ENCODE data around the gene RBMS3. TPM values are rescaled to one million over a fixed set of nuclear protein-coding genes. Genes with fewer than 3 reads are reported as not detected.

Gene RBMS3
- total RNA-seq, 1 donor from 2014 or later = 33.0 TPM

GRCh38 chr3:29333576-29333975, 52.7 kb downstream of the RBMS3 start:
- no peak for TF ChIP-seq CTCF (IDR thresholded peaks at IDR 0.05; ENCODE audit: insufficient read depth, low read depth, low read length)
- no peak for TF ChIP-seq EZH2 (IDR thresholded peaks at IDR 0.05; ENCODE audit: insufficient read depth, low read length)
- H3K4me3 Mint-ChIP-seq (ENCODE audit: unreplicated experiment) = no peak overlapping the region
- Histone ChIP-seq H3K4me3 (ENCODE audit: insufficient read depth, low read depth, low read length) (no peak overlapping the region), H3K4me2 (ENCODE audit: low read length) (peak overlapping the region; percentile 16), H3K27me3 (ENCODE audit: insufficient read depth, low read length) (no peaks in the 10 kb centered on the region), H3K79me2 (ENCODE audit: insufficient read depth, low read length) (peaks cover 85% of the 10 kb centered on the region), H3K9ac (ENCODE audit: low read length) (peak overlapping the region; percentile 1), H3K36me3 (ENCODE audit: insufficient read depth, low read length) (no peaks in the 10 kb centered on the region), H2AFZ (ENCODE audit: low read depth, low read length) (no peak overlapping the region), H3K4me1 (ENCODE audit: insufficient read depth, low read length) (peaks cover 35% of the 10 kb centered on the region), H3K9me3 (ENCODE audit: insufficient read depth, low read depth, low read length) (no peaks in the 10 kb centered on the region), H3K27ac (ENCODE audit: low read depth, low read length) (no peak overlapping the region), H4K20me1 (ENCODE audit: insufficient read depth, low read length) (no peaks in the 10 kb centered on the region)
- no peaks in the 10 kb centered on the region for H3K27me3 Mint-ChIP-seq (ENCODE audit: low read depth, unreplicated experiment)
- DNase-seq (ENCODE audit: low read depth) (no peak), FAIRE-seq (no peak)
- no peaks in the 10 kb centered on the region for H3K36me3 Mint-ChIP-seq (ENCODE audit: low read depth, unreplicated experiment)
- peaks cover 57% of the 10 kb centered on the region for H3K4me1 Mint-ChIP-seq (ENCODE audit: low read depth, unreplicated experiment)
- H3K27ac Mint-ChIP-seq (ENCODE audit: unreplicated experiment) = no peak overlapping the region
- peaks cover 2% of the 10 kb centered on the region for H3K9me3 Mint-ChIP-seq (ENCODE audit: unreplicated experiment)

- peaks cover 2% of the 10 kb centered on the region for H3K9me3 Mint-ChIP-seq (ENCODE audit: unreplicated experiment)
- Histone ChIP-seq H3K79me2 (ENCODE audit: insufficient read depth, low read length) (peaks cover 86% of the 10 kb centered on the region), H3K27ac (ENCODE audit: low read depth, low read length) (peak overlapping the region; percentile 87), H4K20me1 (ENCODE audit: insufficient read depth, low read length) (peaks cover 5% of the 10 kb centered on the region), H3K36me3 (ENCODE audit: insufficient read depth, low read length) (no peaks in the 10 kb centered on the region), H3K9ac (ENCODE audit: low read length) (peak overlapping the region; percentile 82), H2AFZ (ENCODE audit: low read depth, low read length) (no peak overlapping the region), H3K4me2 (ENCODE audit: low read length) (peak overlapping the region; percentile 79), H3K4me3 (ENCODE audit: insufficient read depth, low read depth, low read length) (no peak overlapping the region), H3K27me3 (ENCODE audit: insufficient read depth, low read length) (no peaks in the 10 kb centered on the region), H3K4me1 (ENCODE audit: insufficient read depth, low read length) (peaks cover 40% of the 10 kb centered on the region), H3K9me3 (ENCODE audit: insufficient read depth, low read depth, low read length) (no peaks in the 10 kb centered on the region)
- no peak for TF ChIP-seq CTCF (IDR thresholded peaks at IDR 0.05; ENCODE audit: insufficient read depth, low read depth, low read length)
- no peak for TF ChIP-seq EZH2 (IDR thresholded peaks at IDR 0.05; ENCODE audit: insufficient read depth, low read length)
- H3K27me3 Mint-ChIP-seq (ENCODE audit: low read depth, unreplicated experiment) = no peaks in the 10 kb centered on the region
- no peaks in the 10 kb centered on the region for H3K36me3 Mint-ChIP-seq (ENCODE audit: low read depth, unreplicated experiment)
- peak; percentile 81 for FAIRE-seq
- H3K27ac Mint-ChIP-seq (ENCODE audit: unreplicated experiment) = peak overlapping the region; percentile 98
- DNase-seq (ENCODE audit: low read depth) = peak; percentile 41
- H3K4me3 Mint-ChIP-seq (ENCODE audit: unreplicated experiment) = no peak overlapping the region
- peaks cover 64% of the 10 kb centered on the region for H3K4me1 Mint-ChIP-seq (ENCODE audit: low read depth, unreplicated experiment)
Observed at GRCh38 chr3:29334706-29335105, 53.8 kb downstream of the RBMS3 start.

- peak overlapping the region; percentile 82 for H3K9ac ChIP-seq (ENCODE audit: low read length)
- FAIRE-seq (peak; percentile 95), DNase-seq (ENCODE audit: low read depth) (peak; percentile 99)
- H3K4me2 ChIP-seq (ENCODE audit: low read length) = peak overlapping the region; percentile 79
- peaks cover 87% of the 10 kb centered on the region for H3K79me2 ChIP-seq (ENCODE audit: insufficient read depth, low read length)
- H3K36me3 ChIP-seq (ENCODE audit: insufficient read depth, low read length) = no peaks in the 10 kb centered on the region
- H3K27ac ChIP-seq (ENCODE audit: low read depth, low read length) = peak overlapping the region; percentile 87
- H4K20me1 ChIP-seq (ENCODE audit: insufficient read depth, low read length) = peaks cover 5% of the 10 kb centered on the region
- H3K9me3 ChIP-seq (ENCODE audit: insufficient read depth, low read depth, low read length) = no peaks in the 10 kb centered on the region
- Mint-ChIP-seq H3K9me3 (ENCODE audit: unreplicated experiment) (peaks cover 2% of the 10 kb centered on the region), H3K36me3 (ENCODE audit: low read depth, unreplicated experiment) (no peaks in the 10 kb centered on the region), H3K4me3 (ENCODE audit: unreplicated experiment) (peak overlapping the region; percentile 50), H3K27ac (ENCODE audit: unreplicated experiment) (peak overlapping the region; percentile 98), H3K27me3 (ENCODE audit: low read depth, unreplicated experiment) (no peaks in the 10 kb centered on the region), H3K4me1 (ENCODE audit: low read depth, unreplicated experiment) (peaks cover 61% of the 10 kb centered on the region)
- H3K27me3 ChIP-seq (ENCODE audit: insufficient read depth, low read length) = no peaks in the 10 kb centered on the region
- peak overlapping the region; percentile 43 for H3K4me3 ChIP-seq (ENCODE audit: insufficient read depth, low read depth, low read length)
- TF ChIP-seq CTCF (IDR thresholded peaks at IDR 0.05; ENCODE audit: insufficient read depth, low read depth, low read length) (no peak), EZH2 (IDR thresholded peaks at IDR 0.05; ENCODE audit: insufficient read depth, low read length) (no peak)
- peaks cover 37% of the 10 kb centered on the region for H3K4me1 ChIP-seq (ENCODE audit: insufficient read depth, low read length)
- no peak overlapping the region for H2AFZ ChIP-seq (ENCODE audit: low read depth, low read length)
Observed at GRCh38 chr3:29335438-29335837, 54.6 kb downstream of the RBMS3 start.
